ENCODE results near the gene CCDC7.
"Not testable (repeated sequence)": the region's sequence is repeated elsewhere in the genome, so short reads cannot be mapped to it uniquely, and the experiment has no call there.

CCDC7 gene

GRCh38 chr10:32687546-32687945 lies 241.6 kb downstream of the CCDC7 start:
- no peaks in the 10 kb centered on the region for H3K79me2 ChIP-seq (ENCODE audit: low read length)
- no peak overlapping the region for H3K4me3 ChIP-seq (ENCODE audit: low read length)
- H3K4me2 ChIP-seq (ENCODE audit: low read depth, low read length): no peak overlapping the region
- H3K4me1 ChIP-seq (ENCODE audit: low read length): no peaks in the 10 kb centered on the region
- H3F3A ChIP-seq (ENCODE audit: insufficient read depth, low read length): no peaks in the 10 kb centered on the region
- no peaks in the 10 kb centered on the region for H3K36me3 ChIP-seq (replicated peaks; ENCODE audit: insufficient read depth, low read length)
- H3K9ac ChIP-seq (ENCODE audit: low read length): no peak overlapping the region
- DNase-seq: no peak
- H4K20me1 ChIP-seq (ENCODE audit: insufficient read depth, low read length): no peaks in the 10 kb centered on the region
- H3K27ac ChIP-seq (ENCODE audit: low read length): no peak overlapping the region
- no peaks in the 10 kb centered on the region for H3K27me3 ChIP-seq (replicated peaks; ENCODE audit: insufficient read depth, low read length)
- TF ChIP-seq EZH2phosphoT487 (IDR thresholded peaks at IDR 0.05; ENCODE audit: low read length): no peak
- TF ChIP-seq, protein P1, sequence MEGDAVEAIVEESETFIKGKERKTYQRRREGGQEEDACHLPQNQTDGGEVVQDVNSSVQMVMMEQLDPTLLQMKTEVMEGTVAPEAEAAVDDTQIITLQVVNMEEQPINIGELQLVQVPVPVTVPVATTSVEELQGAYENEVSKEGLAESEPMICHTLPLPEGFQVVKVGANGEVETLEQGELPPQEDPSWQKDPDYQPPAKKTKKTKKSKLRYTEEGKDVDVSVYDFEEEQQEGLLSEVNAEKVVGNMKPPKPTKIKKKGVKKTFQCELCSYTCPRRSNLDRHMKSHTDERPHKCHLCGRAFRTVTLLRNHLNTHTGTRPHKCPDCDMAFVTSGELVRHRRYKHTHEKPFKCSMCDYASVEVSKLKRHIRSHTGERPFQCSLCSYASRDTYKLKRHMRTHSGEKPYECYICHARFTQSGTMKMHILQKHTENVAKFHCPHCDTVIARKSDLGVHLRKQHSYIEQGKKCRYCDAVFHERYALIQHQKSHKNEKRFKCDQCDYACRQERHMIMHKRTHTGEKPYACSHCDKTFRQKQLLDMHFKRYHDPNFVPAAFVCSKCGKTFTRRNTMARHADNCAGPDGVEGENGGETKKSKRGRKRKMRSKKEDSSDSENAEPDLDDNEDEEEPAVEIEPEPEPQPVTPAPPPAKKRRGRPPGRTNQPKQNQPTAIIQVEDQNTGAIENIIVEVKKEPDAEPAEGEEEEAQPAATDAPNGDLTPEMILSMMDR (IDR thresholded peaks at IDR 0.05; ENCODE audit: low read length): no peak
- TF ChIP-seq EZH2 (optimal IDR thresholded peaks at IDR 0.05; ENCODE audit: low read depth, low read length): no peak
- H3K9me2 ChIP-seq (replicated peaks; ENCODE audit: insufficient read depth, low read length): no peaks in the 10 kb centered on the region
- H2AFZ ChIP-seq (ENCODE audit: low read length): no peak overlapping the region
- H3K9me3 ChIP-seq (replicated peaks; ENCODE audit: insufficient read depth, low read length): no peaks in the 10 kb centered on the region

DNA sequence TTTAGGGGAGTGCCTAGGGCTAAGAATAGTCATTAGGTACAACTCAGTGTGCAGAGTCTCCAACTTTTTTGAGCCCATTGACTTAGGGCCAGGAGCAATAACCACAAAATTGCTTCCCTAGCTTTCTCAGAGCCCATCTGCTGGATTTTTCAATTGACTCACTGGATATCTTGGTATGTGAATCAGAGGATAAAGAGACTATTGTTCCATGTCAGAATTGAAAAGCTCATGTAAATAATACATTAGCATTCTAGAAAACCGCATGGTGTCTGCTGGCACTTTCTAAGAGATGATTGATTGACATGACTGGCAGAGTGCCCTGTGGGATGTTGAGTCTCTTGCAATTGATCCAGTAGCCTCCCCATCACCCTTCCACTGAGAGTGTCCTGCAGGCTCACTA lies 246.2 kb downstream of the CCDC7 start:
- TF ChIP-seq, protein P1 (IDR thresholded peaks at IDR 0.05; ENCODE audit: low read length): no peak
- TF ChIP-seq EZH2phosphoT487 (IDR thresholded peaks at IDR 0.05; ENCODE audit: low read length): no peak
- TF ChIP-seq EZH2 (optimal IDR thresholded peaks at IDR 0.05; ENCODE audit: low read depth, low read length): no peak
- H3K9me3 ChIP-seq (replicated peaks; ENCODE audit: insufficient read depth, low read length): no peaks in the 10 kb centered on the region
- no peak overlapping the region for H2AFZ ChIP-seq (ENCODE audit: low read length)
- H3F3A ChIP-seq (ENCODE audit: insufficient read depth, low read length): no peaks in the 10 kb centered on the region
- no peak overlapping the region for H3K9ac ChIP-seq (ENCODE audit: low read length)
- H3K9me2 ChIP-seq (replicated peaks; ENCODE audit: insufficient read depth, low read length): no peaks in the 10 kb centered on the region
- no peak overlapping the region for H3K27ac ChIP-seq (ENCODE audit: low read length)
- H3K4me1 ChIP-seq (ENCODE audit: low read length): no peaks in the 10 kb centered on the region
- H3K79me2 ChIP-seq (ENCODE audit: low read length): no peaks in the 10 kb centered on the region
- no peaks in the 10 kb centered on the region for H3K36me3 ChIP-seq (replicated peaks; ENCODE audit: insufficient read depth, low read length)
- no peak overlapping the region for H3K4me2 ChIP-seq (ENCODE audit: low read depth, low read length)
- no peaks in the 10 kb centered on the region for H4K20me1 ChIP-seq (ENCODE audit: insufficient read depth, low read length)
- no peak overlapping the region for H3K4me3 ChIP-seq (ENCODE audit: low read length)
- H3K27me3 ChIP-seq (replicated peaks; ENCODE audit: insufficient read depth, low read length): no peaks in the 10 kb centered on the region
- no peak for DNase-seq

DNA sequence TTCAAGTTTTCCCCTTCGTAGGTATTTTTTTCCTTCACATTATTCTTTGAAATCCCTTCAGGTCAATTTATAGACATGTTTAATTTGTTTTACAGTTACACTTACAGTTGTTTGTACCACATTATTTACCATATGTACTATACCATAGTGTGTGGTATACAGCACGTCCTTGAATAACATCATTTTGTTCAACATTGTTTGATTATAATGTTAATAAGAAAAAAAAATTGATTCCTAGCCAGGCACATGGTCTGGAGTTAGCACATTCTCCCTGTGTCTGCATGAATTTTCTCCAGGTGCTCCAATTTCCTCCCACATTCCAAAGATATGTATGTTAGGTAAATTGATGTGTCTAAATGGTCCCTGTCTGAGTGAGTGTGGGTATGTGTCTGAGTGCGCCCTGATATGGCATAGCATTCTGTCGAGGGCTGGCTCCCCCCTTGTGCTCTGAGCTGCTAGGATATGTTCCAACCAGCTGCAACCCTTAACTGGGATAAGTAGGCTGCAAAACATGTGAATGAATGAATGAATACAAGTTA lies 247.6 kb downstream of the CCDC7 start:
- H3K4me2 ChIP-seq (ENCODE audit: low read depth, low read length): no peak overlapping the region
- no peaks in the 10 kb centered on the region for H3K4me1 ChIP-seq (ENCODE audit: low read length)
- H3K36me3 ChIP-seq (replicated peaks; ENCODE audit: insufficient read depth, low read length): no peaks in the 10 kb centered on the region
- no peaks in the 10 kb centered on the region for H4K20me1 ChIP-seq (ENCODE audit: insufficient read depth, low read length)
- no peaks in the 10 kb centered on the region for H3K79me2 ChIP-seq (ENCODE audit: low read length)
- H3K9ac ChIP-seq (ENCODE audit: low read length): no peak overlapping the region
- no peaks in the 10 kb centered on the region for H3K27me3 ChIP-seq (replicated peaks; ENCODE audit: insufficient read depth, low read length)
- no peaks in the 10 kb centered on the region for H3K9me2 ChIP-seq (replicated peaks; ENCODE audit: insufficient read depth, low read length)
- no peak for DNase-seq
- no peak for TF ChIP-seq EZH2 (optimal IDR thresholded peaks at IDR 0.05; ENCODE audit: low read depth, low read length)
- TF ChIP-seq EZH2phosphoT487 (IDR thresholded peaks at IDR 0.05; ENCODE audit: low read length): no peak
- TF ChIP-seq, protein P1 (IDR thresholded peaks at IDR 0.05; ENCODE audit: low read length): no peak
- no peaks in the 10 kb centered on the region for H3K9me3 ChIP-seq (replicated peaks; ENCODE audit: insufficient read depth, low read length)
- H3K4me3 ChIP-seq (ENCODE audit: low read length): no peak overlapping the region
- H2AFZ ChIP-seq (ENCODE audit: low read length): no peak overlapping the region
- no peaks in the 10 kb centered on the region for H3F3A ChIP-seq (ENCODE audit: insufficient read depth, low read length)
- no peak overlapping the region for H3K27ac ChIP-seq (ENCODE audit: low read length)

DNA sequence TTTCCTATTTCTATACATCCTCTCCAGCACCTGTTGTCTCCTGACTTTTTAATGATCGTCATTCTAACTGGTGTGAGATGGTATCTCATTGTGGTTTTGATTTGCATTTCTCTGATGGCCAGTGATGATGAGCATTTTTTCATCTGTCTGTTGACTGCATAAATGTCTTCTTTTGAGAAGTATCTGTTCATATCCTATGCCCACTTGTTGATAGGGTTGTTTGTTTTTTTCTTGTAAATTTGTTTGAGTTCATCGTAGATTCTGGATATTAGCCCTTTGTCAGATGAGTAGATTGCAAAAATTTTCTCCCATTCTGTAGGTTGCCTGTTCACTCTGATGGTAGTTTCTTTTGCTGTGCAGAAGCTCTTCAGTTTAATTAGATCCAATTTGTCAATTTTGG lies 253.7 kb downstream of the CCDC7 start:
- H3K9me2 ChIP-seq (replicated peaks; ENCODE audit: insufficient read depth, low read length); H2AFZ ChIP-seq (ENCODE audit: low read length); H3F3A ChIP-seq (ENCODE audit: insufficient read depth, low read length); H3K4me2 ChIP-seq (ENCODE audit: low read depth, low read length); H3K27me3 ChIP-seq (replicated peaks; ENCODE audit: insufficient read depth, low read length); H3K79me2 ChIP-seq (ENCODE audit: low read length); H4K20me1 ChIP-seq (ENCODE audit: insufficient read depth, low read length); H3K4me1 ChIP-seq (ENCODE audit: low read length); H3K27ac ChIP-seq (ENCODE audit: low read length); H3K9ac ChIP-seq (ENCODE audit: low read length); H3K36me3 ChIP-seq (replicated peaks; ENCODE audit: insufficient read depth, low read length); DNase-seq; H3K4me3 ChIP-seq (ENCODE audit: low read length); H3K9me3 ChIP-seq (replicated peaks; ENCODE audit: insufficient read depth, low read length): not testable (repeated sequence)

Data from MM.1S (cell line).